Measurements from ENCODE around the gene SLC38A8. TPM values are rescaled to one million over a fixed set of nuclear protein-coding genes. Genes with fewer than 3 reads are reported as not detected.

The SLC38A8 gene
- total RNA-seq, 4 donors from 2014 or later = not detected

- no peak for DNase-seq (ENCODE audit: low spot score in 2 of 2)
- H3K36me3 ChIP-seq = peaks cover 88% of the 10 kb centered on the region
- no peak overlapping the region for H3K4me3 ChIP-seq
- H3K27me3 ChIP-seq = no peaks in the 10 kb centered on the region
- H3K4me1 ChIP-seq = no peaks in the 10 kb centered on the region
- no peaks in the 10 kb centered on the region for H3K9me3 ChIP-seq
- H3K27ac ChIP-seq = no peak overlapping the region
- 86% methylated on average over 12 of the region's 12 CpGs for WGBS
- TF ChIP-seq EP300 (IDR thresholded peaks at IDR 0.05) (no peak), POLR2AphosphoS5 (IDR thresholded peaks at IDR 0.05) (no peak), POLR2A (IDR thresholded peaks at IDR 0.05) (no peak)
- TF ChIP-seq, protein P1, sequence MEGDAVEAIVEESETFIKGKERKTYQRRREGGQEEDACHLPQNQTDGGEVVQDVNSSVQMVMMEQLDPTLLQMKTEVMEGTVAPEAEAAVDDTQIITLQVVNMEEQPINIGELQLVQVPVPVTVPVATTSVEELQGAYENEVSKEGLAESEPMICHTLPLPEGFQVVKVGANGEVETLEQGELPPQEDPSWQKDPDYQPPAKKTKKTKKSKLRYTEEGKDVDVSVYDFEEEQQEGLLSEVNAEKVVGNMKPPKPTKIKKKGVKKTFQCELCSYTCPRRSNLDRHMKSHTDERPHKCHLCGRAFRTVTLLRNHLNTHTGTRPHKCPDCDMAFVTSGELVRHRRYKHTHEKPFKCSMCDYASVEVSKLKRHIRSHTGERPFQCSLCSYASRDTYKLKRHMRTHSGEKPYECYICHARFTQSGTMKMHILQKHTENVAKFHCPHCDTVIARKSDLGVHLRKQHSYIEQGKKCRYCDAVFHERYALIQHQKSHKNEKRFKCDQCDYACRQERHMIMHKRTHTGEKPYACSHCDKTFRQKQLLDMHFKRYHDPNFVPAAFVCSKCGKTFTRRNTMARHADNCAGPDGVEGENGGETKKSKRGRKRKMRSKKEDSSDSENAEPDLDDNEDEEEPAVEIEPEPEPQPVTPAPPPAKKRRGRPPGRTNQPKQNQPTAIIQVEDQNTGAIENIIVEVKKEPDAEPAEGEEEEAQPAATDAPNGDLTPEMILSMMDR (IDR thresholded peaks at IDR 0.05) = no peak
Observed at GRCh38 chr16:84087001-84087400, 44.4 kb upstream of the SLC38A8 start.

GRCh38 chr16:84086341-84086740 lies 43.7 kb upstream of the SLC38A8 start:
- Histone ChIP-seq H3K4me3 (no peak overlapping the region), H3K36me3 (peaks cover 88% of the 10 kb centered on the region), H3K9me3 (no peaks in the 10 kb centered on the region), H3K27ac (no peak overlapping the region), H3K4me1 (no peaks in the 10 kb centered on the region), H3K27me3 (no peaks in the 10 kb centered on the region)
- TF ChIP-seq POLR2AphosphoS5 (IDR thresholded peaks at IDR 0.05) (no peak), EP300 (IDR thresholded peaks at IDR 0.05) (no peak)
- TF ChIP-seq, protein P1 (IDR thresholded peaks at IDR 0.05) = no peak
- WGBS = 83% methylated on average over 10 of the region's 11 CpGs
- DNase-seq (ENCODE audit: low spot score in 2 of 2) = no peak

DNA sequence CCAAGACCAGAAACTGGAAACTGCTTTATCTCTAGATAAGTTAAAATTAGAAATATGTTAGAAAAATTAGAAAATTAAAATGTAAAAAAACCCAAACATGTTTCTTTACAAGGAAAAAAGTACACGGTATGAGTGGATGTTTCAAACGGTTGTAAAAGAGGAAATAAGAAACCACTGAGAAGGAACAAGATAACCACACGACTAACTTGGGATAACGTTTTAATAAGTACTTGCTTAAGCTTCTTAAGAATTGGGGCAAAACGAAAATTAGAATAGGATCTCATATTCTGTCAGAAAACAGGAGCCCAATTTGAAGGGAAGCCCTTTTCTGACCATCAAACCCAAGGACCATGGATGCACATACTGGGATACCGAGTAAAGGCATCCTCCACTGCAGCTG lies 43.2 kb upstream of the SLC38A8 start:
- Histone ChIP-seq H3K36me3 (peaks cover 87% of the 10 kb centered on the region), H3K27ac (no peak overlapping the region), H3K9me3 (no peaks in the 10 kb centered on the region), H3K4me1 (no peaks in the 10 kb centered on the region), H3K27me3 (no peaks in the 10 kb centered on the region), H3K4me3 (no peak overlapping the region)
- WGBS = 76% methylated on average over 6 of the region's 6 CpGs
- TF ChIP-seq EP300 (IDR thresholded peaks at IDR 0.05) (no peak), POLR2A (IDR thresholded peaks at IDR 0.05) (no peak), POLR2AphosphoS5 (IDR thresholded peaks at IDR 0.05) (no peak)
- TF ChIP-seq, protein P1 (IDR thresholded peaks at IDR 0.05) = no peak
- no peak for DNase-seq (ENCODE audit: low spot score in 2 of 2)

- Histone ChIP-seq H3K36me3 (peaks cover 87% of the 10 kb centered on the region), H3K27me3 (no peaks in the 10 kb centered on the region), H3K9me3 (no peaks in the 10 kb centered on the region), H3K27ac (no peak overlapping the region), H3K4me3 (no peak overlapping the region), H3K4me1 (no peaks in the 10 kb centered on the region)
- no peak for DNase-seq (ENCODE audit: low spot score in 2 of 2)
- WGBS = 87% methylated on average over 8 of the region's 8 CpGs
- TF ChIP-seq POLR2AphosphoS5 (IDR thresholded peaks at IDR 0.05) (no peak), POLR2A (IDR thresholded peaks at IDR 0.05) (no peak), EP300 (IDR thresholded peaks at IDR 0.05) (no peak)
- TF ChIP-seq, protein P1 (IDR thresholded peaks at IDR 0.05) = no peak
Observed at GRCh38 chr16:84085271-84085667, 42.7 kb upstream of the SLC38A8 start.

GRCh38 chr16:84084570-84085270 lies 42.1 kb upstream of the SLC38A8 start:
- TF ChIP-seq, protein P1 (IDR thresholded peaks at IDR 0.05) = peak; percentile 41 to 66
- TF ChIP-seq EP300 (IDR thresholded peaks at IDR 0.05) (no peak), POLR2AphosphoS5 (IDR thresholded peaks at IDR 0.05) (no peak)
- Histone ChIP-seq H3K27me3 (no peaks in the 10 kb centered on the region), H3K4me1 (no peaks in the 10 kb centered on the region), H3K4me3 (no peak overlapping the region), H3K9me3 (no peaks in the 10 kb centered on the region), H3K27ac (no peak overlapping the region), H3K36me3 (peaks cover 87% of the 10 kb centered on the region)
- DNase-seq (ENCODE audit: low spot score in 2 of 2) = no peak
- 53% methylated on average over 11 of the region's 11 CpGs for WGBS

Data from suprapubic skin (tissue), 4 donors.